Spleen (tissue), 11 donors: Measurements from ENCODE around the gene PPP1R3D. TPM values are rescaled to one million over a fixed set of nuclear protein-coding genes. Genes with fewer than 3 reads are reported as not detected.

Source experiments
- DNase-seq: peaks from one replicate; pipeline ENCODE4 v3.0.0-alpha.2; 2020
- H3K27ac ChIP-seq, 8 donors: fragments of 200-600 bp; sonication (generic) in 7 of 8; 1 replicate in 4 of 8; 2 replicates in 4 of 8; pipeline versions ENCODE4 v1.5.0 to v1.8.0; 2016 to 2021; ENCODE audit warnings: inconsistent platforms in 4 of 8, mild to moderate bottlenecking in 4 of 8, moderate library complexity in 1 of 8
- H3K27me3 ChIP-seq, 7 donors: fragments of 200-600 bp; sonication (generic) in 6 of 7; replicated peaks in 1 of 7; 1 replicate in 4 of 7; 2 replicates in 3 of 7; pipeline versions ENCODE4 v1.5.0 to v1.8.0; 2016 to 2021; ENCODE audit warnings: inconsistent platforms in 3 of 7, mild to moderate bottlenecking in 1 of 7
- H3K36me3 ChIP-seq, 6 donors: fragments of 200-600 bp; sonication (generic) in 5 of 6; 1 replicate in 4 of 6; 2 replicates in 2 of 6; pipeline versions ENCODE4 v1.5.0 to v1.8.0; 2016 to 2021; ENCODE audit warnings: inconsistent platforms in 2 of 6
- H3K4me1 ChIP-seq, 6 donors: fragments of 200-600 bp; sonication (generic) in 5 of 6; 1 replicate in 3 of 6; 2 replicates in 3 of 6; pipeline versions ENCODE4 v1.5.0 to v1.8.0; 2016 to 2021; ENCODE audit warnings: inconsistent platforms in 3 of 6
- H3K4me3 ChIP-seq, 8 donors: fragments of 200-600 bp; sonication (generic) in 7 of 8; 1 replicate in 4 of 8; 2 replicates in 4 of 8; pipeline versions ENCODE4 v1.5.0 to v1.8.0; 2016 to 2021; ENCODE audit warnings: inconsistent platforms in 4 of 8, mild to moderate bottlenecking in 4 of 8, moderate library complexity in 2 of 8
- H3K9me3 ChIP-seq, 8 donors: fragments of 200-600 bp; sonication (generic) in 7 of 8; 1 replicate in 4 of 8; 2 replicates in 4 of 8; pipeline versions ENCODE4 v1.5.0 to v1.8.0; 2016 to 2021; ENCODE audit warnings: inconsistent platforms in 4 of 8
- CTCF ChIP-seq, 11 experiments: fragments of 200-600 bp in 7 of 11; fragments of 450-650 bp in 4 of 11; sonication (generic) in 4 of 11; IDR thresholded peaks in 8 of 11; conservative IDR thresholded peaks in 3 of 11; 1 replicate in 7 of 11; 2 replicates in 4 of 11; pipeline versions ENCODE4 v1.4.0 to v1.8.0; 2016 to 2021; ENCODE audit warnings: antibody characterized with exemption in 11 of 11, inconsistent platforms in 4 of 11, mild to moderate bottlenecking in 1 of 11
- POLR2A ChIP-seq, 3 donors: fragments of 450-650 bp; IDR thresholded peaks; one replicate each; pipeline ENCODE4 v1.5.1; 2017; ENCODE audit warnings: antibody characterized with exemption in 3 of 3, mild to moderate bottlenecking in 1 of 3
- POLR2AphosphoS5 ChIP-seq, 3 donors: sonication (generic); formaldehyde crosslinking; IDR thresholded peaks; one replicate each; pipeline ENCODE4 v1.5.1; 2017; ENCODE audit warnings: antibody characterized with exemption in 3 of 3
- WGBS, 5 donors: extraction: QIAGEN DNeasy Blood & Tissue Kit in 3 of 5; methylation state at CpG; one replicate each; pipeline versions ENCODE4 v1.1.5 to v1.1.7; 2013 to 2018; 5-methylcytosine and 5-hydroxymethylcytosine counted together
- intact Hi-C: fragments of 100-400 bp; cut with DNase I; formaldehyde crosslinking; loops from one replicate; pipeline ENCODE4 v1.15.0; 2023; ENCODE audit warnings: low total_unique reads
- polyA plus RNA-seq, 3 donors: library from polyadenylated mRNA; stranded (reverse); fragments of 200-250 nt; gene quantifications; one replicate each; pipeline ENCODE4 v1.2.1, GENCODE V29; 2013
- total RNA-seq, 7 donors: library from RNA; depleted of rRNA in 3 of 7; stranded (reverse); fragments of >200 nt in 3 of 7; fragmentation: NEBNext Ultra II Directional in 4 of 7; extraction: Animal tissue kit (Norgen Biotek cat#: 25700) in 4 of 7; gene quantifications; one replicate each; pipeline versions ENCODE4 v1.1.0 to v1.2.1, GENCODE V29; 2016 to 2021
- donor health status: healthy with polysubstance abuse.
- donor health status: DM: no; HTN: no; CAD: no; lungs with moderate emphysema.
- donor health status: DM: no; HTN: no; CAD: no.
- donor health status: Bipolar disorder and iron deficiency.
- donor health status: healthy.
- donor health status: DM: no; HTN: no; CAD: no.
- donor health status: DM: yes; HTN: yes; CAD: no.

The PPP1R3D gene
- total and polyA plus RNA-seq, 10 donors, result 3.1 to 24.9 (median 12.5) TPM

DNA sequence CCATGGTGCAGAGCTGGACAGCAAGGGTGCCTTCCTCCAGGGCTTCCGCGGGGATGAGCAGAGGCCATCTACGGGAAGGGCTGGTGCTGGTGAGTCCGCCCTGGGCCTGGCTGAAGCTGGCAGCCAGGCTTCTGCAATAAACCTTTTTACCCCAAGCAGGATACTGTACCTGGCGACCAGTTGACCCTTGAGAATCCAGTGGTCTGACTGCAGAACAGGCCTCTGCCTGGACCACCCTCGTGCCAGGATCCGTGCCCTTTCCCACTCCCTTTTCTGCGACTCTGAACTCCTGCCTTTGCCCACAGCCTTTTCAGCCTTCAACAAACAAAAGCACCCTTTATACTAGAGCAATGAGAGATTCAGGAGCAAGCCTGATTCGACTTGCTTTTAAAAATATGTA lies 37.0 kb upstream of the PPP1R3D start:
- TF ChIP-seq CTCF (IDR thresholded peaks at IDR 0.05 in 8 of 11, conservative IDR thresholded peaks at IDR 0.05 in 3 of 11) (no peak), POLR2AphosphoS5 (IDR thresholded peaks at IDR 0.05) (no peak), POLR2A (IDR thresholded peaks at IDR 0.05) (no peak)

DNA sequence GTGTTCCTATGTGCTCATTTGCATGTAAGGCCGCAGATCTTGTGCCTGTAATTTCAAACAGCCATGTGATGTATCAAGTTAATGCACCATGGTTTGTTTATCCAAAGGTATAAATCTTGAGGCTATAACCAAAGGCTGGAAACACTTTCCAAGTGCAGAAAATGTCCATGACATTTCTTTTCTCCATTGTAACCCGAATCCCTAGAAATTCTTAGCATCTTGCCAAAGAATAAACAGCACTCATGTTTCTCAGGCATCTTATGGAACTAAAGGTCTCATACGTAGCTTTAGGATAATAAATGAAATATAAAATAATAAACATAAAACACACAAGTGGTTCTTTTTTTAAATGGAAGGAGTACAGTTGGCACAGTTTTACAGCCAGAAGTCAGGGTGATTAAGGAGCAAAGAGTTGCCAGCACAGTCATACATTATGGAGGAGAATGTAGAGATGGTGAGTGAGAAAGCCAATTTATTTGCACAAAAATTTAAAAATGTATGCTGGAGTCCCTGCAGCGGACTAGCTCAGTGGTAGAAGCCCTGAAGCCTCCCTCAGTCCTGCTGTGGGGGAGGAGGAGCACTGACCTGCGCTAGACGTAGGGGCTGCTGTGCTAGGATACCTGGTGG lies 36.2 kb upstream of the PPP1R3D start:
- Histone ChIP-seq H3K27me3 (no peaks in the 10 kb centered on the region), H3K4me1 (no peaks in the 10 kb centered on the region), H3K4me3 (no peak overlapping the region), H3K27ac (no peak overlapping the region), H3K36me3 (no peaks in the 10 kb centered on the region), H3K9me3 (no peaks in the 10 kb centered on the region)
- DNase-seq, result no peak
- intact Hi-C loops, result no loop called here
- 86 to 91% (median 91%) methylated on average over 6 of the region's 6 CpGs for WGBS, 5 donors
- TF ChIP-seq CTCF (IDR thresholded peaks at IDR 0.05 in 8 of 11, conservative IDR thresholded peaks at IDR 0.05 in 3 of 11) (no peak), POLR2AphosphoS5 (IDR thresholded peaks at IDR 0.05) (no peak), POLR2A (IDR thresholded peaks at IDR 0.05) (no peak)

More for the DNA sequence above, 37.0 kb upstream of the PPP1R3D start:
- Histone ChIP-seq H3K36me3 (no peaks in the 10 kb centered on the region), H3K4me3 (no peak overlapping the region), H3K27me3 (no peaks in the 10 kb centered on the region), H3K27ac (no peak overlapping the region), H3K9me3 (no peaks in the 10 kb centered on the region), H3K4me1 (no peaks in the 10 kb centered on the region)
- no peak for DNase-seq
- 84 to 95% (median 92%) methylated on average over 9 of the region's 9 CpGs for WGBS, 5 donors
- intact Hi-C loops, result no loop called here

- H3K27ac ChIP-seq, result peak overlapping the region in 4 of 8 donors; percentile 38 to 51 (median 42)
- H3K36me3 ChIP-seq, result no peaks in the 10 kb centered on the region
- WGBS, 5 donors, result 63 to 92% (median 81%) methylated on average over 12 of the region's 12 CpGs
- H3K4me1 ChIP-seq, result no peaks in the 10 kb centered on the region
- H3K4me3 ChIP-seq, result no peak overlapping the region
- no peak for DNase-seq
- no peaks in the 10 kb centered on the region for H3K9me3 ChIP-seq
- TF ChIP-seq POLR2A (IDR thresholded peaks at IDR 0.05) (no peak), CTCF (IDR thresholded peaks at IDR 0.05 in 8 of 11, conservative IDR thresholded peaks at IDR 0.05 in 3 of 11) (no peak), POLR2AphosphoS5 (IDR thresholded peaks at IDR 0.05) (no peak)
- no peaks in the 10 kb centered on the region for H3K27me3 ChIP-seq
- intact Hi-C loops, result no loop called here
Observed at GRCh38 chr20:59972037-59972801, 32.1 kb upstream of the PPP1R3D start.

DNA sequence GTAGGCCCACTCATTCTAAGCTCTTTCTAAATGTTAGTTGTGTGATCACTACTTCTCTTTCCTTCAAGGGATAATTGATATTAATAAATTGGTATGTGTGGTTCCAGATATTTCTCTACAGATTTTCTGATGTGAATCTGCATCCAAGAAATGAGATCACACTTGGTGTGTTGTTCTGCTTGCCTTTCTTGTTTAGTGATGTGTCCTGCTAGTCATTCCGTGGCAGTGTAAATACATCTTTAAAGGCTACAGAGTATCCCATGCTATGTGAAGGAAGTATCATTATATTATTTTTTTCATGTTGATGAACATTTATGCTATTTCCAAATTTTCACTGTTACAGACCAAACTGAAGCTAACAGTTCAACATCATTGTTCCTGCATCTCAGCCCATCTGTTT lies 31.3 kb upstream of the PPP1R3D start:
- Histone ChIP-seq H3K36me3 (no peaks in the 10 kb centered on the region), H3K27ac (peak overlapping the region in 1 of 8 donors; percentile 51), H3K4me3 (no peak overlapping the region), H3K9me3 (no peaks in the 10 kb centered on the region), H3K27me3 (no peaks in the 10 kb centered on the region), H3K4me1 (no peaks in the 10 kb centered on the region)
- TF ChIP-seq CTCF (IDR thresholded peaks at IDR 0.05 in 8 of 11, conservative IDR thresholded peaks at IDR 0.05 in 3 of 11) (no peak), POLR2A (IDR thresholded peaks at IDR 0.05) (no peak), POLR2AphosphoS5 (IDR thresholded peaks at IDR 0.05) (no peak)
- DNase-seq, result no peak
- WGBS, 5 donors, result 84 to 95% (median 90%) methylated on average over 1 of the region's 1 CpG
- intact Hi-C loops, result no loop called here
